DND-41 (cell line): ENCODE data around the gene TEX44.

Experiments
- ATAC-seq: fragments of 200-7000 bp; cut with Tn5 transposase; 3 replicates; pipeline ENCODE4 v1.9.1; 2021; ENCODE audit warnings: low read depth; ENCODE audit not compliant: insufficient read depth
- DNase-seq: peaks from one replicate; pipeline ENCODE4 v3.0.0-alpha.2; 2020
- H2AFZ ChIP-seq: 2 replicates; pipeline ENCODE4 v1.6.0; 2012; ENCODE audit warnings: low read depth, low read length
- H3K27ac ChIP-seq: 2 replicates; pipeline ENCODE4 v1.5.1; 2012; ENCODE audit warnings: low read length, inconsistent platforms
- H3K27me3 ChIP-seq: fragments of 200-600 bp; sonication (generic); 2 replicates; pipeline ENCODE4 v1.6.0; 2012; ENCODE audit warnings: low read length, mild to moderate bottlenecking, inconsistent platforms; ENCODE audit not compliant: insufficient read depth, poor library complexity
- H3K36me3 ChIP-seq: 2 replicates; pipeline ENCODE4 v1.5.1; 2012; ENCODE audit warnings: low read length, inconsistent platforms; ENCODE audit not compliant: insufficient read depth
- H3K4me1 ChIP-seq: 2 replicates; pipeline ENCODE4 v1.5.1; 2012; ENCODE audit warnings: mild to moderate bottlenecking, low read length; ENCODE audit not compliant: insufficient read depth
- H3K4me2 ChIP-seq: 2 replicates; pipeline ENCODE4 v1.6.0; 2012; ENCODE audit warnings: mild to moderate bottlenecking, moderate library complexity, low read length, inconsistent platforms; ENCODE audit not compliant: insufficient read depth
- H3K4me3 ChIP-seq, 2 experiments: fragments of 200-600 bp in 1 of 2; shearing (Covaris generic) in 1 of 2; 2 replicates each; pipeline ENCODE4 v1.5.1; 2012 to 2016; ENCODE audit warnings: inconsistent platforms in 2 of 2, low read length in 2 of 2, mild to moderate bottlenecking in 2 of 2, low read depth in 1 of 2, moderate library complexity in 1 of 2
- H3K79me2 ChIP-seq: 2 replicates; pipeline ENCODE4 v1.6.0; 2012; ENCODE audit warnings: low read length, inconsistent platforms; ENCODE audit not compliant: insufficient read depth
- H3K9ac ChIP-seq: 2 replicates; pipeline ENCODE4 v1.6.0; 2012; ENCODE audit warnings: low read depth, mild to moderate bottlenecking, inconsistent platforms, low read length, moderate library complexity
- H3K9me3 ChIP-seq: 2 replicates; pipeline ENCODE4 v1.5.1; 2012; ENCODE audit warnings: low read length, moderate library complexity, mild to moderate bottlenecking, inconsistent platforms; ENCODE audit not compliant: insufficient read depth, severe bottlenecking
- H4K20me1 ChIP-seq: 2 replicates; pipeline ENCODE4 v1.6.0; 2012; ENCODE audit warnings: low read length; ENCODE audit not compliant: insufficient read depth
- CTCF ChIP-seq: IDR thresholded peaks from 2 replicates; pipeline ENCODE4 v1.5.1; 2012; ENCODE audit warnings: borderline replicate concordance, low read length, moderate library complexity, mild to moderate bottlenecking; ENCODE audit not compliant: poor library complexity, severe bottlenecking; ENCODE audit errors: extremely low read depth
- EZH2 ChIP-seq: IDR thresholded peaks from 3 replicates; pipeline ENCODE4 v1.6.1; 2012; ENCODE audit warnings: borderline replicate concordance, low read depth, mild to moderate bottlenecking, moderate library complexity, low read length, inconsistent platforms; ENCODE audit not compliant: severe bottlenecking

TEX44 gene

GRCh38 chr2:231597014-231597611 lies 4.4 kb downstream of the TEX44 start:
- H3K9me3 ChIP-seq, result no peaks in the 10 kb centered on the region
- no peaks in the 10 kb centered on the region for H3K36me3 ChIP-seq
- no peaks in the 10 kb centered on the region for H3K79me2 ChIP-seq
- no peaks in the 10 kb centered on the region for H4K20me1 ChIP-seq
- no peak overlapping the region for H3K4me2 ChIP-seq
- no peak overlapping the region for H2AFZ ChIP-seq
- no peak overlapping the region for H3K27ac ChIP-seq
- no peaks in the 10 kb centered on the region for H3K27me3 ChIP-seq
- no peak for DNase-seq
- H3K4me1 ChIP-seq, result no peaks in the 10 kb centered on the region
- H3K4me3 ChIP-seq, result no peak overlapping the region
- TF ChIP-seq EZH2, result no peak
- TF ChIP-seq CTCF, result no peak
- no peak for ATAC-seq
- no peak overlapping the region for H3K9ac ChIP-seq

GRCh38 chr2:231597627-231598026 lies 5.0 kb downstream of the TEX44 start:
- no peaks in the 10 kb centered on the region for H3K9me3 ChIP-seq
- no peak overlapping the region for H3K9ac ChIP-seq

DNA sequence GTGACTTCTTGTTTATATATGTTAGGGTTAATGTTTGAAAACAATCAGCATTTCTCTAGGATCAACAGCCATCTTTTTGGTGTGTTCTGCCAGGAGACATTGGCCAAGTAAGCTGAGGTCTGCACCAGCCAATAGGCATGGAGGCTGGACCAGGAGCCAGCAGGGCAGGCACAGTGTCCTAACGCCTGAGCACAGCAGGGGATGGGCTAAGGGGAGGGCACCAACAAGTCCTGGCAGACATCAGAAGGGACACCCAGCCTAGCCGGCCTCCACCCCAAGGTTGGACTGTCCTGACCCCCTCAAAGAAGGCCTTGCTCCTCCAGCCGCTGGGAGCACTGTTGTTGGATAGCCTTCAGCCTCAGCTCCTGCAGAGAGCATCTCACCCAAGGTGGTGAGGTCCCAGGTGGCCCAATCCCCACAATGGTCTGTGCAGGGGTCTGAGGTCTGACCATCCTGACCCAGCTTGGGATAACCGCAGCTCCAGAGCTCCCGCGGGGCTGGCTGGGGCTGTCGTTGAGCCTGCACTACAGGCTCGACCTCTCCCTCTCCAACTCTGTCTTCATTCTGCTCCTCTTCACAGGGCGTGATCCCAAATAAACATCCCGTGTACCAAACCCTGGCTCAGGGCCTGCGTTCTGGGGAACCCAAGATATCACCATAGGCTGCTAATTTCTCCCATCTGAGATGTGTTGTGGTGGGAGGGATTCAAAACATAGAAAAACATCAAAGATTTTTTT lies 8.1 kb downstream of the TEX44 start:
- TF ChIP-seq EZH2 (no peak), CTCF (no peak)
- H3K4me1 ChIP-seq, result peaks cover 13% of the 10 kb centered on the region

More at GRCh38 chr2:231597627-231598026, 5.0 kb downstream of the TEX44 start:
- ATAC-seq (no peak), DNase-seq (no peak)
- no peak overlapping the region for H3K27ac ChIP-seq
- no peaks in the 10 kb centered on the region for H3K79me2 ChIP-seq
- H3K4me2 ChIP-seq, result no peak overlapping the region
- no peak overlapping the region for H3K4me3 ChIP-seq
- H3K27me3 ChIP-seq, result no peaks in the 10 kb centered on the region
- no peaks in the 10 kb centered on the region for H3K36me3 ChIP-seq
- TF ChIP-seq EZH2 (no peak), CTCF (no peak)
- no peak overlapping the region for H2AFZ ChIP-seq
- no peaks in the 10 kb centered on the region for H3K4me1 ChIP-seq
- no peaks in the 10 kb centered on the region for H4K20me1 ChIP-seq

More for the DNA sequence above, 8.1 kb downstream of the TEX44 start:
- no peaks in the 10 kb centered on the region for H4K20me1 ChIP-seq
- no peak overlapping the region for H3K4me3 ChIP-seq
- no peak for DNase-seq
- H3K27me3 ChIP-seq, result peaks cover 16% of the 10 kb centered on the region
- ATAC-seq, result no peak
- no peak overlapping the region for H3K27ac ChIP-seq
- H3K4me2 ChIP-seq, result no peak overlapping the region
- H3K79me2 ChIP-seq, result no peaks in the 10 kb centered on the region
- no peaks in the 10 kb centered on the region for H3K36me3 ChIP-seq
- no peak overlapping the region for H2AFZ ChIP-seq
- H3K9me3 ChIP-seq, result no peaks in the 10 kb centered on the region
- no peak overlapping the region for H3K9ac ChIP-seq
